ENCODE measurements around the gene PWWP2B.

DNA sequence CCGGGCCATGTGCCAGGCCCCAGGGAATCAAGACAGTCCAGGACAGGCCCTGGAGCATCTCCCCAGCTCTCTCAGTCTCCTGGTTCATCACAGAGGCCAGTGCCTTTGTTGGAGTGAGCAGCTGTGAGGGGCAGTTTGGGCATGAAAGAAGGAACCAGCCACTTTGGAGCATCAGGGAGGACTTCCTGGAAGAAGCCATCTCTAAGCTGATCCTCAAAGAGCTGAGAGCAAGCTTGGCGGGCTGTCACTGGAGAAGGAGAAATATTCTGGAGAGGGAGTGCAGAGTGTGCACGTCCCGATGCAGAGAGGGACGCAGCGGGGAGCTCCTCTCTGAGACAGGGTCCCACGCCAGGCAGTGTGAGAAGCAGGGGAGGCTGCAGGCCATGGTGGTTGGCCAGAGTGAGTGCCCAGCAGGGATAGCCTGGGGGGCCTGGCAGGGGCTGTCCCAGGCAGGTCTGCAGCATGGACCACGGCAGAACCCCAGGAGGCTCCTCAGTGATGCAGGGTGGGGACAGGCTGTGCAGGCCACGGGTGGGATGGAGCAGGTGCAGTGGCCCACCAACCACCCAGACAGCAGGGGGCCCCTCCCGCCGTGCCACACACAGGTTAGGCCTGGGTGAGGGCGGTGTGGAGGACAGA, 34.7 kb downstream of the PWWP2B start:
- TF ChIP-seq, protein P1, sequence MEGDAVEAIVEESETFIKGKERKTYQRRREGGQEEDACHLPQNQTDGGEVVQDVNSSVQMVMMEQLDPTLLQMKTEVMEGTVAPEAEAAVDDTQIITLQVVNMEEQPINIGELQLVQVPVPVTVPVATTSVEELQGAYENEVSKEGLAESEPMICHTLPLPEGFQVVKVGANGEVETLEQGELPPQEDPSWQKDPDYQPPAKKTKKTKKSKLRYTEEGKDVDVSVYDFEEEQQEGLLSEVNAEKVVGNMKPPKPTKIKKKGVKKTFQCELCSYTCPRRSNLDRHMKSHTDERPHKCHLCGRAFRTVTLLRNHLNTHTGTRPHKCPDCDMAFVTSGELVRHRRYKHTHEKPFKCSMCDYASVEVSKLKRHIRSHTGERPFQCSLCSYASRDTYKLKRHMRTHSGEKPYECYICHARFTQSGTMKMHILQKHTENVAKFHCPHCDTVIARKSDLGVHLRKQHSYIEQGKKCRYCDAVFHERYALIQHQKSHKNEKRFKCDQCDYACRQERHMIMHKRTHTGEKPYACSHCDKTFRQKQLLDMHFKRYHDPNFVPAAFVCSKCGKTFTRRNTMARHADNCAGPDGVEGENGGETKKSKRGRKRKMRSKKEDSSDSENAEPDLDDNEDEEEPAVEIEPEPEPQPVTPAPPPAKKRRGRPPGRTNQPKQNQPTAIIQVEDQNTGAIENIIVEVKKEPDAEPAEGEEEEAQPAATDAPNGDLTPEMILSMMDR (conservative IDR thresholded peaks at IDR 0.05; ENCODE audit: low read length): no peak
- TF ChIP-seq EZH2phosphoT487 (IDR thresholded peaks at IDR 0.05; ENCODE audit: borderline replicate concordance): no peak

Measured in Loucy (cell line).